ENCODE measurements around the gene EPB41L1.
A peak's percentile ranks its signal among the peaks of the same experiment; 100 is the strongest.

Gene EPB41L1

GRCh38 chr20:36270744-36271638 lies 116.5 kb downstream of the EPB41L1 start:
- ChIA-PET POLR2A (ENCODE audit: low non-redundant PET) (no interaction called here), CTCF (interaction anchor here (0.6 to 5.5 kb wide), 4 partner anchors 25 to 388 kb away, joined by 3 to 100 read pairs (median 5); no protein-coding TSS in a partner anchor)
- no peak for DNase-seq (ENCODE audit: low spot score)
- no peak for TF ChIP-seq CTCF (conservative IDR thresholded peaks at IDR 0.05; ENCODE audit: low read depth)
- H3K27ac ChIP-seq = no peak overlapping the region

- H3K27ac ChIP-seq = no peak overlapping the region
- CTCF ChIA-PET = interaction anchor here (0.6 to 5.5 kb wide), 5 partner anchors 16 to 167 kb away, joined by 3 to 100 read pairs (median 5); no protein-coding TSS in a partner anchor
- POLR2A ChIA-PET (ENCODE audit: low non-redundant PET) = no interaction called here
- no peak for DNase-seq (ENCODE audit: low spot score)
- no peak for TF ChIP-seq CTCF (conservative IDR thresholded peaks at IDR 0.05; ENCODE audit: low read depth)
Observed at GRCh38 chr20:36271639-36272546, 117.4 kb downstream of the EPB41L1 start.

GRCh38 chr20:36272547-36273220 lies 118.1 kb downstream of the EPB41L1 start:
- DNase-seq (ENCODE audit: low spot score) = no peak
- CTCF ChIA-PET = interaction anchor here (0.6 to 5.5 kb wide), 10 partner anchors 9 to 341 kb away, joined by 3 to 100 read pairs (median 4); no protein-coding TSS in a partner anchor
- H3K27ac ChIP-seq = no peak overlapping the region
- TF ChIP-seq CTCF (conservative IDR thresholded peaks at IDR 0.05; ENCODE audit: low read depth) = no peak
- POLR2A ChIA-PET (ENCODE audit: low non-redundant PET) = no interaction called here

GRCh38 chr20:36273414-36274180 lies 119.1 kb downstream of the EPB41L1 start:
- peak; percentile 41 for DNase-seq (ENCODE audit: low spot score)

More at GRCh38 chr20:36273414-36274180, 119.1 kb downstream of the EPB41L1 start:
- H3K27ac ChIP-seq = no peak overlapping the region
- peak; percentile 35; the same call in 1 of the 2 replicates for TF ChIP-seq CTCF (conservative IDR thresholded peaks at IDR 0.05; ENCODE audit: low read depth)
- POLR2A ChIA-PET (ENCODE audit: low non-redundant PET) = no interaction called here
- CTCF ChIA-PET = interaction anchor here (0.6 to 5.5 kb wide), 14 partner anchors 10 to 342 kb away, joined by 3 to 100 read pairs (median 3); no protein-coding TSS in a partner anchor

All from RWPE1 (cell line).